Measurements from ENCODE around the gene ZCWPW2.

ZCWPW2 gene

DNA sequence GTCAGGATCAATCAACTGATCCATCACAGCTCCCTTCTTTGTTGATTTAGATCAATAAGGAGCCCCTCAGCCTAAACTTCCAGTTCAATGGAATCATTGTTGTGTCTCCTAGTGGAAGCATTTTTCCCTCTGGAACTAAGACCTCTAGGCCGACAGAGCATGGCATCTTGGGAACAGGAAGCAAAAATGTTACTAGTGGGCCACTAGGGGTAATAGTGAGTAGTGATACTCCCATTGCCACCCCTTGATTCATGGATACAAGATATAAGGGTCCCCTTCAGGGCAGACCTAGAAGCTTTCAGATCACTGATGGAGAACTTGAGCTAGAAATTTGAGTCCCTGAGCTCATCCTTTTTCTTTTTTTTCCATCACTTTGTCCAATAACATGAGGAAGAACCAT lies 40.5 kb downstream of the ZCWPW2 start:
- Histone ChIP-seq H3K27me3 (ENCODE audit: insufficient read depth, low read length) (no peaks in the 10 kb centered on the region), H3K4me1 (ENCODE audit: insufficient read depth, low read length) (no peaks in the 10 kb centered on the region), H3K9ac (ENCODE audit: low read depth, low read length) (no peak overlapping the region), H3K27ac (ENCODE audit: low read length) (no peak overlapping the region), H3K4me3 (ENCODE audit: low read length) (no peak overlapping the region), H3K9me3 (ENCODE audit: insufficient read depth, low read depth, low read length) (no peaks in the 10 kb centered on the region), H3K36me3 (ENCODE audit: insufficient read depth, low read depth, low read length) (no peaks in the 10 kb centered on the region)

DNA sequence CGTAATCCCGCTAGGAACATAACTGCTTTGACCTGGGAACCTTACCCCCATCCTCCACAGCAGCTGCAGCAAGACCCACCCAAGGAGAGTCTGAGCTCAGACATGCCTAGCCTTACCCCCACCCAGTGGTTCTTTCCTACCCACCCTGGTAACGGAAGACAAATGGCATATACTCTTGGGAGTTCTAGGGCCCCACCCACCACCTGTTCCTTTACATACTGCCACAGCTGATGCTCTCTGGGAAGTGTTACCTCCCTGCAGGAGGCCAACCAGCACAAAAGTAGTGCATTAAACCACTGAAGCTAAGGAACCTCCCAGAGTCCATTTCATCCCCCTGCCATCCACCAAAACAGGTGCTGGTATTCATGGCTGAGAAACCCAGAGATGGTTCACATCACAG lies 50.7 kb downstream of the ZCWPW2 start:
- Histone ChIP-seq H3K4me1 (ENCODE audit: insufficient read depth, low read length) (no peaks in the 10 kb centered on the region), H3K9me3 (ENCODE audit: insufficient read depth, low read depth, low read length) (peaks cover 35% of the 10 kb centered on the region), H3K9ac (ENCODE audit: low read depth, low read length) (no peak overlapping the region), H3K36me3 (ENCODE audit: insufficient read depth, low read depth, low read length) (no peaks in the 10 kb centered on the region), H3K4me3 (ENCODE audit: low read length) (no peak overlapping the region), H3K27ac (ENCODE audit: low read length) (no peak overlapping the region), H3K27me3 (ENCODE audit: insufficient read depth, low read length) (no peaks in the 10 kb centered on the region)

DNA sequence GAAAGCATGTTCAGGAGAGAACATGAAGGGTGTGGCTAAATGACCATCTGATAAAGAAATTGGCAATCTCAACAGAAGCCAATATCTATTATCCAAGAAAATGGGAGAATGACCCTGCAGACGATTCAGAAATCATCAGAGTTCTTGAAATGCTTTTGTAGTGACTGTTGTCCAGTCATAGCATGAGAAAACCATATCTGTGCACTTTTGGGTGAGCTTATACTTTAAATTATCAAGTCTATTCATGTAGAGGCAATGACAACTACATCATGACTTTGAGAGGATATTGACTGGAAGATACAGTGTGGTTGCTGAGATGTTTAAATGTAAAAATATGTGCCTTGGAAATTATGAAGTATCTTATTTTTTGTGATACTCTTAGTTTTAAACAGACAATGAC lies 57.7 kb downstream of the ZCWPW2 start:
- no peaks in the 10 kb centered on the region for H3K36me3 ChIP-seq (ENCODE audit: insufficient read depth, low read depth, low read length)
- no peak overlapping the region for H3K4me3 ChIP-seq (ENCODE audit: low read length)
- peaks cover 7% of the 10 kb centered on the region; the same call in 1 of the 2 replicates for H3K9me3 ChIP-seq (ENCODE audit: insufficient read depth, low read depth, low read length)
- no peak overlapping the region for H3K27ac ChIP-seq (ENCODE audit: low read length)
- no peaks in the 10 kb centered on the region for H3K27me3 ChIP-seq (ENCODE audit: insufficient read depth, low read length)
- H3K9ac ChIP-seq (ENCODE audit: low read depth, low read length): no peak overlapping the region
- H3K4me1 ChIP-seq (ENCODE audit: insufficient read depth, low read length): no peaks in the 10 kb centered on the region

DNA sequence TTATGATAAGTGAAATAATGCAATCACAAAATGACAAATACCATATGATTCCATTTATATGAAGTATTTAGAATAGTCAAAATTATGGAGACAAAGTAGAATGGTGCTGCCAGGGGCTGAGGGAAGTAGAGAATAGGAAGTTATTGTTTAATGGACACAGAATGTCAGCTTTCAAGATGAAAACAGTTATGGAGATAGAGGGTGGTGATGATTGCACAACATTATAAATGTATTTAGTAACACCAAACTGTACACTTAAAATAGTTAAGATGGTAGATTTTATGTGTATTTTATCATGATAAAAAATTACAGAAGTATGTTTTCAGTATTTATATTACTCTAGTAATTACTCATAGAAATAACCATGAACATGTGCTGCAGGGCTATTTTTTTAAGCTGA lies 100.9 kb downstream of the ZCWPW2 start:
- no peak overlapping the region for H3K27ac ChIP-seq (ENCODE audit: low read length)
- H3K4me1 ChIP-seq (ENCODE audit: insufficient read depth, low read length): no peaks in the 10 kb centered on the region
- H3K9ac ChIP-seq (ENCODE audit: low read depth, low read length): no peak overlapping the region
- H3K9me3 ChIP-seq (ENCODE audit: insufficient read depth, low read depth, low read length): peaks cover 4% of the 10 kb centered on the region; the same call in 1 of the 2 replicates
- H3K27me3 ChIP-seq (ENCODE audit: insufficient read depth, low read length): no peaks in the 10 kb centered on the region
- H3K36me3 ChIP-seq (ENCODE audit: insufficient read depth, low read depth, low read length): no peaks in the 10 kb centered on the region
- H3K4me3 ChIP-seq (ENCODE audit: low read length): no peak overlapping the region

DNA sequence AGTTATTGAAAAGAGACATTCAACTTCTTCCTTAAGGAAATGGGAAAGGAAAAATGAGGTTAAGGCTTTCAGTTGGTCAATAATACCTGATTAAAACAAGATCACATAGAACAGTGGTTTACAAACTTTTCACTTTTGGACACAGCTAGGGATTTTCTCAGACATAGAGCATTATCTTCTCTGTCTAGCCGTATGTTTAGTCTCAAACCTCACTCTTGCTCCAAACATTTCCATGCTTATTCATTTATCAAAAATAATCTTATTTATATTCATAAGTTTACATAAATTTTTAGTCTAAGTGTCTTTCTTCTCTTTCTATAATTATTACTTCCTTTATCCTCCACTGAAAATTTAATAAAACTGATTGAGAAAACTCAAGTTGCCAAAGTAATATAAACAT lies 114.3 kb downstream of the ZCWPW2 start:
- Histone ChIP-seq H3K27me3 (ENCODE audit: insufficient read depth, low read length) (no peaks in the 10 kb centered on the region), H3K27ac (ENCODE audit: low read length) (no peak overlapping the region), H3K4me3 (ENCODE audit: low read length) (no peak overlapping the region), H3K9me3 (ENCODE audit: insufficient read depth, low read depth, low read length) (no peaks in the 10 kb centered on the region), H3K9ac (ENCODE audit: low read depth, low read length) (no peak overlapping the region), H3K4me1 (ENCODE audit: insufficient read depth, low read length) (no peaks in the 10 kb centered on the region), H3K36me3 (ENCODE audit: insufficient read depth, low read depth, low read length) (no peaks in the 10 kb centered on the region)

DNA sequence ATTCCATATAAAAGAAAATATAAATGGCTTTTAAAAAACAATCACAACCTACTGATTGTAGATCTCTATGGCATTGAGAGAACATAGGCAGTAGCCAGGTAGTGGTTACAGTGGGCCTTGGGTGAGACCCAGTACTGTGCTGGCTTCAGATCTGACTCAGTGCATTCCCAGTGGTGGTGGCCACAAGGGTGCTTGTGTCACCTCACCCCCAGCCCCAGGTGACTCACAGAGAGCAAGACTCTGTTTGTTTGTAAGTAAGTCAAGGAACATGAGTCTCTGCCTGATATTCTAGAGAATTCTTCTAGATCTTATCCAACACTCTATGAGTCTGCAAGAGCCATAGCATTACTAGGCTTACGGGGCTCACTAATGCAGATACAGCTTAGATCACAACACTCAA lies 118.9 kb downstream of the ZCWPW2 start:
- Histone ChIP-seq H3K4me3 (ENCODE audit: low read length) (no peak overlapping the region), H3K9ac (ENCODE audit: low read depth, low read length) (no peak overlapping the region), H3K27me3 (ENCODE audit: insufficient read depth, low read length) (no peaks in the 10 kb centered on the region), H3K9me3 (ENCODE audit: insufficient read depth, low read depth, low read length) (no peaks in the 10 kb centered on the region), H3K4me1 (ENCODE audit: insufficient read depth, low read length) (no peaks in the 10 kb centered on the region), H3K36me3 (ENCODE audit: insufficient read depth, low read depth, low read length) (no peaks in the 10 kb centered on the region), H3K27ac (ENCODE audit: low read length) (no peak overlapping the region)

DNA sequence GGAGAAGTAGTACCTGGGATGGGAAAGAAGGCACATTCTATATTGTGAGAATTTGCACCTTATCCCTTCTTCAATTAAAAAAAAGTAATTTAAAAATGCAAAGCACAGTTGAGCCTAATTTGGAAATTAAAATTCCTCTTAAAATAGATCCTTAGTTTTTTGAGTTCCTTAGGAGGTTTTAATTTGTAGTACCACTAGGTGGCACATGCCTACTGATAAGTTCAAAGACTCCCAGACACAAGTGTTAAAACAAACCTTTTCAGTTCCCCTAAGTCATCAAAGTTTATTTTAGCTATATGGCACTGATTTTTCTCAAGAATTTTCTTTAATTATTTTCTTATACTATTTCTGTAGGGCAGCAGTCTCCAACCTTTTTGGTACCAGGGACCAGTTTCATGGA lies 127.7 kb downstream of the ZCWPW2 start:
- no peaks in the 10 kb centered on the region for H3K27me3 ChIP-seq (ENCODE audit: insufficient read depth, low read length)
- H3K9me3 ChIP-seq (ENCODE audit: insufficient read depth, low read depth, low read length): no peaks in the 10 kb centered on the region
- H3K9ac ChIP-seq (ENCODE audit: low read depth, low read length): no peak overlapping the region
- H3K36me3 ChIP-seq (ENCODE audit: insufficient read depth, low read depth, low read length): no peaks in the 10 kb centered on the region
- no peak overlapping the region for H3K27ac ChIP-seq (ENCODE audit: low read length)
- H3K4me3 ChIP-seq (ENCODE audit: low read length): no peak overlapping the region
- no peaks in the 10 kb centered on the region for H3K4me1 ChIP-seq (ENCODE audit: insufficient read depth, low read length)

DNA sequence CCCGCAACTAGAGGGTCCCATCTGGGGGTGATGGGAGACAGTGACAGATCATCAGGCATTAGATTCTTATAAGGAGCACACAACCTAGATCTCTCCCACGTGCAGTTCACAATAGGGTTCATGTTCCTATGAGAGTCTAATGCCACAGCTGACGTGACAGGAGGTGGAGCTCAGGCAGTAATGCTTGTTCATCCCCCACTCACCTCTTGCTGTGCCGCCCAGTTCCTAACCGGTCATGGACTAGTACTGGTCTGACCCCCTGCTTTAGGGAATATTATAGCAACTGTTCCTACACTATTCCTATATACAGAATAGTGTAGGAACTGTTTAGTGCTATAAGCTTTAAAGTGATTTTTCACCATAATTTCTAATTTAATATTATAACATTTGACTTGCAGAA lies 128.2 kb downstream of the ZCWPW2 start:
- Histone ChIP-seq H3K4me3 (ENCODE audit: low read length) (no peak overlapping the region), H3K27me3 (ENCODE audit: insufficient read depth, low read length) (no peaks in the 10 kb centered on the region), H3K36me3 (ENCODE audit: insufficient read depth, low read depth, low read length) (no peaks in the 10 kb centered on the region), H3K27ac (ENCODE audit: low read length) (no peak overlapping the region), H3K4me1 (ENCODE audit: insufficient read depth, low read length) (no peaks in the 10 kb centered on the region), H3K9me3 (ENCODE audit: insufficient read depth, low read depth, low read length) (no peaks in the 10 kb centered on the region), H3K9ac (ENCODE audit: low read depth, low read length) (no peak overlapping the region)

DNA sequence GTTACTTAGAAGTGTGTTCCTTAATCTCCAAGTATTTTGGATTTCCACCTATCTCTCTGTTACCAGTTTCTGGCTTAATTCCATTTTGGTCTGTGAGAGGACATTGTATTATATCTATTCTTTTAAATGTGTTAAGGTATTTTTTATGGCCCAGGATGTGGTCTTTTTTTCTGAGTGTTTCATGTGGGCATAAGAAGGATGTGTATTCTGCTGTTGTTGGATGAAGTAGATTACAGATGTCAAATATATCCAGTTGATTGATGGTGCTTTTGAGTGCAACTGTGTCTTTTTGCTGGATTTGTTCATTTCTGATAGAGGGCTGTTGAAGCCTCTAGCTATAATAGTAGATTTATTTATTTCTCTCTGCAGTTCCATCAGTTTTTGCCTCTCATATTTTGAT lies 136.6 kb downstream of the ZCWPW2 start:
- no peaks in the 10 kb centered on the region for H3K9me3 ChIP-seq (ENCODE audit: insufficient read depth, low read depth, low read length)
- no peak overlapping the region for H3K27ac ChIP-seq (ENCODE audit: low read length)
- no peak overlapping the region for H3K4me3 ChIP-seq (ENCODE audit: low read length)
- H3K9ac ChIP-seq (ENCODE audit: low read depth, low read length): no peak overlapping the region
- no peaks in the 10 kb centered on the region for H3K36me3 ChIP-seq (ENCODE audit: insufficient read depth, low read depth, low read length)
- no peaks in the 10 kb centered on the region for H3K4me1 ChIP-seq (ENCODE audit: insufficient read depth, low read length)
- H3K27me3 ChIP-seq (ENCODE audit: insufficient read depth, low read length): no peaks in the 10 kb centered on the region

DNA sequence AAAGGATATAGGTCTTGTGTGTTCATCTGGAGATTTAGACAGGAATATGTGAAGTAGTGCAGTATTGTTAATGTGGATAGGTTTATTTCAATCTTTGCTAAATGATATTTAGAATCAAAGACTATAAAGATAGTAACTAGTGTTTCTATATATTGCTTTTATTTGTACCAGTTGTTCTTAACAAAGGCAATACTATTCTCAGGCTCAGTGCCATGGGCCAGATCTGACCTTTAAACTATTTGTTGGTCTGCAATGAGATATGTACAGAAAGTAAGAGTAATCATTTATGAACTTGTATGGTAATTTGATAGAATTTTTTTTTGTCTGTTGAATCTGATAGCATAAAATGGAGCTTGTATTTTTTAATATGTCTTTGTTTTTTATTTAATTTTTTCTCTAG lies 146.8 kb downstream of the ZCWPW2 start:
- Histone ChIP-seq H3K36me3 (ENCODE audit: insufficient read depth, low read depth, low read length) (no peaks in the 10 kb centered on the region), H3K9me3 (ENCODE audit: insufficient read depth, low read depth, low read length) (no peaks in the 10 kb centered on the region), H3K27ac (ENCODE audit: low read length) (no peak overlapping the region), H3K4me1 (ENCODE audit: insufficient read depth, low read length) (peaks cover 2% of the 10 kb centered on the region; the same call in 1 of the 2 replicates), H3K27me3 (ENCODE audit: insufficient read depth, low read length) (no peaks in the 10 kb centered on the region), H3K9ac (ENCODE audit: low read depth, low read length) (no peak overlapping the region), H3K4me3 (ENCODE audit: low read length) (no peak overlapping the region)

DNA sequence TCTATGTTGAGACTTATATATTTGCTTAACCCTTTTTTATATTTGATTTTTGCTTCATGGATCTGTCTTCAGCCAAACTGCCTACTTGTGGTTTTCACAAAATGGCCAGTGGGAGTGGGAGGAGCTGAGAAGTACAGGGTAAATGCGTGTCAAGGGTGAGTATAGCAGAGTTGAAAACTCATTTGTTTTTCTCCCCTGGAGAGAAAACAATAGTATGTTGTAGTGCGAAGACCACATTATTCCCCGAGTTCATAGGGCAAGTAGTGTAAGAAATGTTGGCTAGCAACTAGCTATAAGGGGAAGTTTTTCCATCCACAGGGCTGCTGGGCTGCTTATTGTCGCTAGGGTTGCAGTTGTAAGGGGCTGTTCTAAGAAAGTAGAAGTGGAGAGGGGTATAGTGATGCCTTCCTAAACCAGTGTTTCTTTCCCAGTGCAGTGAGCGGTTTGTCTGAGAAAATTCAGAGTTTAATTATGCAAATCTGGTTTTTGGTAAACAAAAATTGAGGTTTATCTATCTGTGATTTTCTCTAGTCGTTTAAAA lies 153.9 kb downstream of the ZCWPW2 start:
- Histone ChIP-seq H3K9me3 (ENCODE audit: insufficient read depth, low read depth, low read length) (no peaks in the 10 kb centered on the region), H3K9ac (ENCODE audit: low read depth, low read length) (no peak overlapping the region), H3K27me3 (ENCODE audit: insufficient read depth, low read length) (no peaks in the 10 kb centered on the region), H3K27ac (ENCODE audit: low read length) (no peak overlapping the region), H3K4me3 (ENCODE audit: low read length) (no peak overlapping the region), H3K4me1 (ENCODE audit: insufficient read depth, low read length) (peaks cover 31% of the 10 kb centered on the region; the same call in 1 of the 2 replicates), H3K36me3 (ENCODE audit: insufficient read depth, low read depth, low read length) (no peaks in the 10 kb centered on the region)

DNA sequence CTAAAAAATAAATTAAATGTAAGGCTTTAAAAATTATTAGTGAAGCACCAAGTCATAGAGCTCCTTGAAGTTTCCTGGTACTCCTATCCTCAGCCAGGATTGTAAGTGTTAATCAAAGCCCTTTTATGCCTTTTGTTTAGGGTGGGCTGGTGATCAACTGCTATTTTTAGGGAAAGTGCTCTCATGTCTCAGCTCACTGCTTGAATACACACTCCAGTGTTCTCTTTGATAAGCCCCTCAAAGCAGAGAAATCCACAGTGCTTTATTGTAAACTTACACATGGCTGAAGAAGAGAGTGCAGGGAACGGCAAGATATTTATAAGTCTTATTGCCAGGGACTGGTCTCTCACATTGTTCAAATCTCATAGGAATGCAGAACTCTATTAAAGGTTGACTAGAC lies 156.5 kb downstream of the ZCWPW2 start:
- Histone ChIP-seq H3K4me3 (ENCODE audit: low read length) (no peak overlapping the region), H3K9ac (ENCODE audit: low read depth, low read length) (no peak overlapping the region), H3K27me3 (ENCODE audit: insufficient read depth, low read length) (no peaks in the 10 kb centered on the region), H3K4me1 (ENCODE audit: insufficient read depth, low read length) (peaks cover 31% of the 10 kb centered on the region; the same call in 1 of the 2 replicates), H3K36me3 (ENCODE audit: insufficient read depth, low read depth, low read length) (no peaks in the 10 kb centered on the region), H3K27ac (ENCODE audit: low read length) (no peak overlapping the region), H3K9me3 (ENCODE audit: insufficient read depth, low read depth, low read length) (no peaks in the 10 kb centered on the region)

DNA sequence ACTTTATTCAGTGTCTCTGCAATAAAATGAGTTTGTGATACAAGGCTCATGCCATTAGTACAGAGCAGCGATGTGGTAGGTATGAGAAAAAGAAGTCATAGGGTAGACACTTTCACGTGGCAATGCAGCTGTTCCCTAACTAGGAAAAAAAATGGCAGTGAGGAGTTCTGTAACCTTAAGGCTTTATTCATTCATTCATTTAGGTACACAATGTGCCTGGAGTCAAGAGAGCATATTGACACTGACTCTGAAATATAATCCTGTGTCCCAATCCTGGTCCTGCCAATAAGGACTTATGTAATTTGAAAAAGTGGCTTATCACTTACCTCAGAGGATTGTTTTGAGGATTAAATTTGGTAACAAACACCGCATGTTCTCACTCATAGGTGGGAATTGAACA lies 173.1 kb downstream of the ZCWPW2 start:
- Histone ChIP-seq H3K9me3 (ENCODE audit: insufficient read depth, low read depth, low read length) (no peaks in the 10 kb centered on the region), H3K36me3 (ENCODE audit: insufficient read depth, low read depth, low read length) (no peaks in the 10 kb centered on the region), H3K4me3 (ENCODE audit: low read length) (no peak overlapping the region), H3K9ac (ENCODE audit: low read depth, low read length) (no peak overlapping the region), H3K27me3 (ENCODE audit: insufficient read depth, low read length) (no peaks in the 10 kb centered on the region), H3K27ac (ENCODE audit: low read length) (no peak overlapping the region), H3K4me1 (ENCODE audit: insufficient read depth, low read length) (no peaks in the 10 kb centered on the region)

Measured in iPS-20b (cell line).